GM12872 (cell line): ENCODE measurements around the gene HCN1.

Experiments
- TF ChIP-seq, protein P1 (sequence below): IDR thresholded peaks from 3 replicates; pipeline ENCODE4 v1.5.1; 2011; ENCODE audit warnings: low read depth, mild to moderate bottlenecking, low read length, moderate library complexity; ENCODE audit not compliant: insufficient read depth

HCN1 gene

DNA sequence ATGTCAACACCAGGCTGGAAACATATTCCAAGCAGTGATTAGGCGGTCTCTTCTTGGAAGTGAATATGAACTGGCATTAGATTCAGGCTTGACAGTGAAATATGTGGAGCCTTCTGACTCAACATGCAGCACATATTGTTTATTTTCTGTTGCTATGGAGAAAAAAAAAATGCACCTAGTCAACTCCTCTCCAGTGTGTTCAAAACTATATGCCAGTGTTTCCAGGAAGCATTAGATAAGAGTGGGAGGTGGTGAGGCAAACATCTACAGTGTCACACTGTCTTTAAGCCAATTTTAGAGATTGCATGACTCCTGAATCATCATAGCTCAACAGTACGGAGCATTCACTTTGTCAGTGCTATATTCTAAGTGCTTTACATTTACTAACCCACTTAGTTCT lies 117.9 kb downstream of the HCN1 start:
- TF ChIP-seq, protein P1, sequence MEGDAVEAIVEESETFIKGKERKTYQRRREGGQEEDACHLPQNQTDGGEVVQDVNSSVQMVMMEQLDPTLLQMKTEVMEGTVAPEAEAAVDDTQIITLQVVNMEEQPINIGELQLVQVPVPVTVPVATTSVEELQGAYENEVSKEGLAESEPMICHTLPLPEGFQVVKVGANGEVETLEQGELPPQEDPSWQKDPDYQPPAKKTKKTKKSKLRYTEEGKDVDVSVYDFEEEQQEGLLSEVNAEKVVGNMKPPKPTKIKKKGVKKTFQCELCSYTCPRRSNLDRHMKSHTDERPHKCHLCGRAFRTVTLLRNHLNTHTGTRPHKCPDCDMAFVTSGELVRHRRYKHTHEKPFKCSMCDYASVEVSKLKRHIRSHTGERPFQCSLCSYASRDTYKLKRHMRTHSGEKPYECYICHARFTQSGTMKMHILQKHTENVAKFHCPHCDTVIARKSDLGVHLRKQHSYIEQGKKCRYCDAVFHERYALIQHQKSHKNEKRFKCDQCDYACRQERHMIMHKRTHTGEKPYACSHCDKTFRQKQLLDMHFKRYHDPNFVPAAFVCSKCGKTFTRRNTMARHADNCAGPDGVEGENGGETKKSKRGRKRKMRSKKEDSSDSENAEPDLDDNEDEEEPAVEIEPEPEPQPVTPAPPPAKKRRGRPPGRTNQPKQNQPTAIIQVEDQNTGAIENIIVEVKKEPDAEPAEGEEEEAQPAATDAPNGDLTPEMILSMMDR = no peak

DNA sequence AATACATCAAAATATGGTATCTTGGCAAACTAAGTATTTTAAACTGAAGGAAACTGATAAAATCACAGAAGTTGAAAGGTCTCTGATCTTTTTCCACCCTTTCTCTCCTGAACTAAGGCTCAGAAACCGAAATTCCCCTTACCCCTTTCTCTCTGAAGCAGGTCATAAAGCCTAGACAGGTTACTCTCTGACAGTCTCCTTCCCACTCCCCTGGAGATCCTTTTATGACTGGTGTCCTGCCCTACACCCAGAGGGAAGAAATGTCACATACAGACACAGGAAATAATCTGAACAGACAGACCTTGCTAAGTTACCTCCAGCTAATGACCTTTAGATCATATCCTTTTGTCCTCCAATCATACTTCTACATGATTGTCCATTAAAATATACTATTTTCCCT lies 127.4 kb downstream of the HCN1 start:
- TF ChIP-seq, protein P1 = no peak

DNA sequence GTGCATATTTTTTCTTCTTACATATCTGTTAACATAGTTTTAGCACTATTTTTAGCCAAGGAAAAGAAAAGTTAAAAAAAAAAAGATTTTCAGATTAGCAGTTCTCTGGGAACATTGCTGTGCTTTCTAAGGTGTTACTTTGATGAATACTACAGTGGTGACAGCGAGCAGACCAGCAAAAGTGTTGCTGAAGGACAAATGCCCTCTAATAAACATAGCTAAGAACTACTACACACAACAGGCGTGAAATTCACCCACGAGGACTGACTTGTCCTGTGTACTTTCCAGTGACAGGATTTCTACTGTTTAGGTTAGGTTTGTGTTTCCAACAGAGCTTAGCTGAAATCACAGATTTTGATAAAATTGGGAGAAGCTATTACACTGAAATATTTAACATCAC lies 153.8 kb downstream of the HCN1 start:
- TF ChIP-seq, protein P1 = no peak

DNA sequence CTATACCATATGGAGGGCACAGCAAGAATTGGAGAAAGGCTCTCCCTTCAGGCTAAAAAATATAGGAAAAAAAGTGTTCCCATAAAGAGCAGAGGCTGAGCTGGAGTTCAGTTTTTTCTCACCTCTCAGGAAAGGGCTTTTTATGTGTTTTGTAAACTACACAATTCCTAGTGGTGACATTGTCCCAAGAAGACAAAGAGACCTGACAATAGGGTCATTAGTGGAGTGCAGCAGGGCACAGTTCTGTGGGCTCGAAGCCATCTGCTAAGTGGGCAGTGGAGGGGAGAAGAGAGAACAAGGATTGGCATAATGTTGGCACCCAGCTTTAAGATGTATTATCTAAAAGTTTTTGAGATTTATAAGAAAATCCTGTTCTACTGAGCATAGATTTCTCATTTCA lies 162.5 kb downstream of the HCN1 start:
- TF ChIP-seq, protein P1 = no peak

GRCh38 chr5:45532826-45533624 lies 163.2 kb downstream of the HCN1 start:
- TF ChIP-seq, protein P1 = no peak

DNA sequence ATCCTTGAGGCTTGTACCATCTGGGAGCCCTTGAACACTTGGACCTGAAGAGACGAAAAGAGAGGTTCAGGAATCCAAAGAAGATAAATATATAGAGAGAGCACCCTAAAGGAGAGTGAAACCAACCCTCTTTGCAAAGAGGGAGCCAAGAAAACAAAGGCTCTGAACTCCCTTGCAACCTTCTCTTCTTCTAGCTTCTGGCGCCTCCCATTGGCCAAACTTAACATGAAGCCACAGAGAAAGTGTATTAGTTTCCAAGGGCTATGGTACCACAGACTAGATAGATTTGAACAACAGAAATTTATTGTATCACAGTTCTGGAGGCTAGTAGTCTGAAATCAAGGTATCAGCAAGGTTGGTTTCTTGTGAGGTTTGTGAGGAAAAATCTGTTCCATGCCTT lies 175.1 kb downstream of the HCN1 start:
- TF ChIP-seq, protein P1 = no peak

GRCh38 chr5:45512521-45512920 lies 183.7 kb downstream of the HCN1 start:
- TF ChIP-seq, protein P1 = no peak

- TF ChIP-seq, protein P1 = no peak
These were observed 186.8 kb downstream of the HCN1 start for GRCh38 chr5:45509371-45509770.
